CD4-positive, CD25-positive, alpha-beta regulatory T cell (primary cell): ENCODE measurements around the gene SBNO2. TPM values are rescaled to one million over a fixed set of nuclear protein-coding genes. Genes with fewer than 3 reads are reported as not detected.

Experiments used
- ATAC-seq, 2 donors: fragments of 150-1000 bp; cut with Tn5 transposase; one replicate each; pipeline ENCODE4 v1.10.0; 2021; ENCODE audit warnings: low read depth in 2 of 2, moderate number of reproducible peaks in 2 of 2, moderate library complexity in 1 of 2
- DNase-seq, 3 donors: peaks; one replicate each; pipeline versions ENCODE4 v3.0.0 to v3.0.0-alpha.2; 2012 to 2022; ENCODE audit warnings: mixed read lengths in 1 of 3
- H3K27ac ChIP-seq: one replicate; pipeline ENCODE4 v1.7.0; 2013; ENCODE audit warnings: mild to moderate bottlenecking, low read length; ENCODE audit not compliant: insufficient read depth, poor library complexity, severe bottlenecking
- H3K27me3 ChIP-seq: one replicate; pipeline ENCODE4 v1.7.0; 2013; ENCODE audit warnings: low read length; ENCODE audit not compliant: control insufficient read depth, insufficient read depth
- H3K36me3 ChIP-seq: one replicate; pipeline ENCODE4 v1.7.0; 2013; ENCODE audit warnings: mild to moderate bottlenecking, low read length, moderate library complexity; ENCODE audit not compliant: control insufficient read depth, insufficient read depth
- H3K4me1 ChIP-seq: 2 replicates; pipeline ENCODE4 v1.7.0; 2013; ENCODE audit warnings: mild to moderate bottlenecking, low read length; ENCODE audit not compliant: insufficient read depth, control insufficient read depth, poor library complexity, severe bottlenecking
- H3K4me3 ChIP-seq: one replicate; pipeline ENCODE4 v1.7.0; 2013; ENCODE audit warnings: low read depth, mild to moderate bottlenecking, low read length, moderate library complexity
- H3K9me3 ChIP-seq, 2 experiments: 1 replicate in 1 of 2; 2 replicates in 1 of 2; pipeline ENCODE4 v1.7.0; 2013; ENCODE audit warnings: low read length in 2 of 2, mild to moderate bottlenecking in 1 of 2, moderate library complexity in 1 of 2; ENCODE audit not compliant: control insufficient read depth in 2 of 2
- H3K27ac Mint-ChIP-seq, 3 donors: one replicate each; pipeline ENCODE4 v1.8.0; 2020 to 2022; ENCODE audit warnings: mild to moderate bottlenecking in 3 of 3, mixed read lengths in 3 of 3, moderate library complexity in 2 of 3
- H3K27me3 Mint-ChIP-seq: one replicate; pipeline ENCODE4 v1.8.0; 2022; ENCODE audit warnings: mild to moderate bottlenecking, mixed read lengths
- H3K36me3 Mint-ChIP-seq: one replicate; pipeline ENCODE4 v1.8.0; 2020; ENCODE audit warnings: mixed read lengths
- H3K4me1 Mint-ChIP-seq, 4 donors: one replicate each; pipeline ENCODE4 v1.8.0; 2020 to 2022; ENCODE audit warnings: mixed read lengths in 4 of 4, mild to moderate bottlenecking in 1 of 4
- H3K4me3 Mint-ChIP-seq, 4 donors: one replicate each; pipeline ENCODE4 v1.8.0; 2020 to 2022; ENCODE audit warnings: mild to moderate bottlenecking in 4 of 4, mixed read lengths in 4 of 4, moderate library complexity in 3 of 4
- H3K9me3 Mint-ChIP-seq, 7 donors: one replicate each; pipeline ENCODE4 v1.8.0; 2020 to 2022; ENCODE audit warnings: mixed read lengths in 7 of 7, mild to moderate bottlenecking in 3 of 7, moderate library complexity in 2 of 7
- polyA plus RNA-seq, 4 donors: library from polyadenylated mRNA; unstranded; fragments of 300-500 nt; fragmentation: Illumina TruSeq; gene quantifications; one replicate each; pipeline ENCODE4 v1.2.3, GENCODE V29; 2021
- total RNA-seq: library from RNA; stranded (reverse); gene quantifications from one replicate; pipeline ENCODE4 v1.2.3, GENCODE V29; 2022

Gene SBNO2
- total and polyA plus RNA-seq, 5 donors from 2014 or later: 2.0 to 139 (median 2.7) TPM

- H3K27me3 Mint-ChIP-seq: no peaks in the 10 kb centered on the region
- ATAC-seq: no peak
Measured at GRCh38 chr19:1219786-1220476, 45.9 kb upstream of the SBNO2 start.

GRCh38 chr19:1218751-1219567, 44.9 kb upstream of the SBNO2 start:
- DNase-seq: no peak
- Mint-ChIP-seq H3K4me1 (peaks cover 1 to 18% (median 7%) of the 10 kb centered on the region in 4 donors), H3K36me3 (peaks cover under 1% of the 10 kb centered on the region), H3K27ac (no peak overlapping the region), H3K4me3 (no peak overlapping the region), H3K9me3 (no peaks in the 10 kb centered on the region), H3K27me3 (peaks cover 1% of the 10 kb centered on the region)
- H3K27me3 ChIP-seq: no peaks in the 10 kb centered on the region
- H3K4me1 ChIP-seq: peaks cover 6% of the 10 kb centered on the region
- peaks cover 11% of the 10 kb centered on the region for H3K36me3 ChIP-seq
- no peak overlapping the region for H3K27ac ChIP-seq
- no peak overlapping the region for H3K4me3 ChIP-seq
- no peaks in the 10 kb centered on the region for H3K9me3 ChIP-seq
- ATAC-seq: no peak

More at GRCh38 chr19:1219786-1220476, 45.9 kb upstream of the SBNO2 start:
- H3K36me3 ChIP-seq: peaks cover 11% of the 10 kb centered on the region
- H3K36me3 Mint-ChIP-seq: no peaks in the 10 kb centered on the region
- H3K27ac Mint-ChIP-seq: no peak overlapping the region
- H3K27me3 ChIP-seq: no peaks in the 10 kb centered on the region
- H3K4me3 Mint-ChIP-seq: no peak overlapping the region
- no peak overlapping the region for H3K27ac ChIP-seq
- no peak for DNase-seq
- H3K4me1 ChIP-seq: no peaks in the 10 kb centered on the region
- H3K4me3 ChIP-seq: no peak overlapping the region
- no peaks in the 10 kb centered on the region for H3K9me3 ChIP-seq
- peaks cover 0 to 13% (median 4%) of the 10 kb centered on the region in 4 donors for H3K4me1 Mint-ChIP-seq
- H3K9me3 Mint-ChIP-seq: no peaks in the 10 kb centered on the region

- no peaks in the 10 kb centered on the region for H3K9me3 Mint-ChIP-seq
- H3K27ac Mint-ChIP-seq: peak overlapping the region in 1 of 3 donors; percentile 7
- peaks cover 4% of the 10 kb centered on the region for H3K27me3 Mint-ChIP-seq
- ATAC-seq: no peak
- H3K36me3 ChIP-seq: peaks cover 11% of the 10 kb centered on the region
- H3K27me3 ChIP-seq: no peaks in the 10 kb centered on the region
- no peaks in the 10 kb centered on the region for H3K9me3 ChIP-seq
- no peak overlapping the region for H3K27ac ChIP-seq
- DNase-seq: no peak
- peaks cover 6 to 27% (median 13%) of the 10 kb centered on the region in 4 donors for H3K4me1 Mint-ChIP-seq
- peaks cover 8% of the 10 kb centered on the region for H3K36me3 Mint-ChIP-seq
- no peak overlapping the region for H3K4me3 ChIP-seq
- H3K4me1 ChIP-seq: peaks cover 14% of the 10 kb centered on the region
- H3K4me3 Mint-ChIP-seq: peak overlapping the region in 1 of 4 donors; percentile 29
Measured at GRCh38 chr19:1217366-1217765, 43.3 kb upstream of the SBNO2 start.

- peak overlapping the region in 2 of 4 donors; percentile 29 to 65 for H3K4me3 Mint-ChIP-seq
- peaks cover 17% of the 10 kb centered on the region for H3K4me1 ChIP-seq
- no peaks in the 10 kb centered on the region for H3K27me3 ChIP-seq
- H3K9me3 Mint-ChIP-seq: no peaks in the 10 kb centered on the region
- peaks cover 6 to 30% (median 13%) of the 10 kb centered on the region in 4 donors for H3K4me1 Mint-ChIP-seq
- DNase-seq (no peak), ATAC-seq (no peak)
- no peak overlapping the region for H3K27ac ChIP-seq
- H3K27ac Mint-ChIP-seq: peak overlapping the region in 1 of 3 donors; percentile 38
- peaks cover 11% of the 10 kb centered on the region for H3K36me3 ChIP-seq
- H3K27me3 Mint-ChIP-seq: peaks cover 4% of the 10 kb centered on the region
- peaks cover 8% of the 10 kb centered on the region for H3K36me3 Mint-ChIP-seq
- no peak overlapping the region for H3K4me3 ChIP-seq
- no peaks in the 10 kb centered on the region for H3K9me3 ChIP-seq
Measured at GRCh38 chr19:1216756-1217155, 42.7 kb upstream of the SBNO2 start.

- Mint-ChIP-seq H3K27ac (no peak overlapping the region), H3K9me3 (no peaks in the 10 kb centered on the region), H3K4me3 (no peak overlapping the region), H3K4me1 (peaks cover 6 to 40% (median 15%) of the 10 kb centered on the region in 4 donors), H3K36me3 (peaks cover 11% of the 10 kb centered on the region), H3K27me3 (peaks cover 4% of the 10 kb centered on the region)
- no peaks in the 10 kb centered on the region for H3K9me3 ChIP-seq
- H3K27me3 ChIP-seq: no peaks in the 10 kb centered on the region
- H3K36me3 ChIP-seq: peaks cover 6% of the 10 kb centered on the region
- H3K27ac ChIP-seq: peak overlapping the region; percentile 85
- H3K4me3 ChIP-seq: no peak overlapping the region
- ATAC-seq (no peak), DNase-seq (no peak)
- peaks cover 29% of the 10 kb centered on the region for H3K4me1 ChIP-seq
Measured at GRCh38 chr19:1214862-1215731, 41.0 kb upstream of the SBNO2 start.

GRCh38 chr19:1214299-1214861, 40.3 kb upstream of the SBNO2 start:
- Histone ChIP-seq H3K4me3 (no peak overlapping the region), H3K36me3 (peaks cover 7% of the 10 kb centered on the region), H3K27ac (peak overlapping the region; percentile 85), H3K9me3 (no peaks in the 10 kb centered on the region), H3K27me3 (no peaks in the 10 kb centered on the region), H3K4me1 (peaks cover 37% of the 10 kb centered on the region)
- DNase-seq (no peak), ATAC-seq (no peak)
- Mint-ChIP-seq H3K36me3 (peaks cover 11% of the 10 kb centered on the region), H3K4me3 (peak overlapping the region; percentile 70 to 97 (median 88)), H3K9me3 (no peaks in the 10 kb centered on the region), H3K27ac (peak overlapping the region; percentile 99), H3K4me1 (peaks cover 6 to 47% (median 16%) of the 10 kb centered on the region in 4 donors), H3K27me3 (peaks cover 4% of the 10 kb centered on the region)
